ENCODE results near the gene TMPRSS6. TPM values are rescaled to one million over a fixed set of nuclear protein-coding genes. Genes with fewer than 3 reads are reported as not detected.
A peak's percentile ranks its signal among the peaks of the same experiment; 100 is the strongest.

The TMPRSS6 gene
- total and polyA plus RNA-seq, 8 donors = 0.25 to 1.5 (median 0.46) TPM; not detected in 4

GRCh38 chr22:37021710-37022482, 87.6 kb downstream of the TMPRSS6 start:
- no peaks in the 10 kb centered on the region for H3K27me3 ChIP-seq
- DNase-seq = peak; percentile 62 to 81
- peak in 4 of 7 experiments; percentile 29 to 81 (median 61) for TF ChIP-seq CTCF (IDR thresholded peaks at IDR 0.05)
- TF ChIP-seq POLR2A (IDR thresholded peaks at IDR 0.05) = no peak
- 52 to 63% (median 54%) methylated on average over 13 of the region's 13 CpGs for WGBS, 5 donors
- peak overlapping the region in 3 of 5 donors; percentile 34 to 97 (median 94) for H3K27ac ChIP-seq
- no peaks in the 10 kb centered on the region for H3K9me3 ChIP-seq
- intact Hi-C loops (cut with DNase I; ENCODE audit: low total_unique reads) = no loop called here
- peaks cover 12 to 37% (median 34%) of the 10 kb centered on the region in 4 donors for H3K36me3 ChIP-seq
- H3K4me3 ChIP-seq = peak overlapping the region in 1 of 4 donors; percentile 92
- H3K4me1 ChIP-seq = peaks cover 48 to 75% (median 70%) of the 10 kb centered on the region in 4 donors

GRCh38 chr22:37021041-37021440, 88.5 kb downstream of the TMPRSS6 start:
- 81 to 93% (median 85%) methylated on average over 5 of the region's 5 CpGs for WGBS, 5 donors
- intact Hi-C loops (cut with DNase I; ENCODE audit: low total_unique reads) = no loop called here
- H3K4me1 ChIP-seq = peaks cover 54 to 83% (median 79%) of the 10 kb centered on the region in 4 donors
- H3K27me3 ChIP-seq = no peaks in the 10 kb centered on the region
- TF ChIP-seq CTCF (IDR thresholded peaks at IDR 0.05) (no peak), EP300 (IDR thresholded peaks at IDR 0.05) (no peak), POLR2AphosphoS5 (IDR thresholded peaks at IDR 0.05) (no peak), POLR2A (IDR thresholded peaks at IDR 0.05) (no peak)
- H3K36me3 ChIP-seq = peaks cover 7 to 31% (median 27%) of the 10 kb centered on the region in 4 donors
- H3K27ac ChIP-seq = peak overlapping the region in 4 of 5 donors; percentile 94 to 97 (median 96)
- peak in 1 of 2 donors; percentile 37 for DNase-seq
- H3K9me3 ChIP-seq = no peaks in the 10 kb centered on the region
- peak overlapping the region; percentile 92 to 97 (median 96) for H3K4me3 ChIP-seq

GRCh38 chr22:37020192-37020479, 89.4 kb downstream of the TMPRSS6 start:
- H3K27ac ChIP-seq = peak overlapping the region; percentile 93 to 97 (median 94)
- TF ChIP-seq POLR2A (IDR thresholded peaks at IDR 0.05) = no peak
- peak in 1 of 3 donors; percentile 14 for TF ChIP-seq POLR2AphosphoS5 (IDR thresholded peaks at IDR 0.05)
- TF ChIP-seq EP300 (IDR thresholded peaks at IDR 0.05) = no peak
- DNase-seq = peak; percentile 58 to 76
- no peaks in the 10 kb centered on the region for H3K27me3 ChIP-seq
- H3K36me3 ChIP-seq = peaks cover 0 to 22% (median 18%) of the 10 kb centered on the region in 4 donors
- WGBS, 5 donors = 0 to 3% (median 2%) methylated on average over 5 of the region's 5 CpGs
- peaks cover 59 to 86% (median 83%) of the 10 kb centered on the region in 4 donors for H3K4me1 ChIP-seq
- intact Hi-C loops (cut with DNase I; ENCODE audit: low total_unique reads) = no loop called here
- H3K9me3 ChIP-seq = no peaks in the 10 kb centered on the region
- peak overlapping the region; percentile 92 to 97 (median 96) for H3K4me3 ChIP-seq

GRCh38 chr22:37019309-37020191, 90.0 kb downstream of the TMPRSS6 start, which contains the start of the genes MPST and TST:
Gene MPST (plus strand): TSS chr22:37019742. CDS start chr22:37019837, 95 bp downstream.
Gene TST (minus strand): TSS chr22:37019447. CDS start chr22:37018732, 715 bp downstream.
- Histone ChIP-seq H3K4me3 (peak within 1 kb of the TSS; percentile 92 to 97 (median 96)), H3K36me3 (peaks cover 0 to 16% (median 12%) of the 10 kb centered on the region in 4 donors), H3K27ac (peak within 1 kb of the TSS; percentile 93 to 97 (median 94)), H3K9me3 (no peaks in the 10 kb centered on the region), H3K27me3 (no peaks in the 10 kb centered on the region), H3K4me1 (peaks cover 65 to 86% (median 84%) of the 10 kb centered on the region in 4 donors)
- peak; percentile 81 to 94 for DNase-seq
- TF ChIP-seq CTCF (IDR thresholded peaks at IDR 0.05) (peak in 2 of 7 experiments; percentile 6 to 67), EP300 (IDR thresholded peaks at IDR 0.05) (no peak), POLR2AphosphoS5 (IDR thresholded peaks at IDR 0.05) (peak in 2 of 3 donors; percentile 29 to 72), POLR2A (IDR thresholded peaks at IDR 0.05) (peak in 1 of 4 donors; percentile 20)
- intact Hi-C loops (cut with DNase I; ENCODE audit: low total_unique reads) = no loop called here
- 0 to 2% (median 1%) methylated on average over 14 to 106 of the region's 107 CpGs for WGBS, 5 donors

All from stomach (tissue), 9 donors.